GM12892 (cell line): ENCODE data around the gene RPL39.
"Not testable (repeated sequence)": the region's sequence is repeated elsewhere in the genome, so short reads cannot be mapped to it uniquely, and the experiment has no call there.

Experiments used
- DNase-seq: peaks from one replicate; pipeline ENCODE4 v3.0.0; 2011; ENCODE audit not compliant: insufficient read length
- FAIRE-seq: peaks from 2 replicates; lab custom pipeline; 2011; peaks lifted over from hg19 to GRCh38; lab: Jason Lieb, UNC
- POLR2A ChIP-seq: IDR thresholded peaks from 2 replicates; pipeline ENCODE4 v1.6.1; 2011; ENCODE audit warnings: low read depth, low read length, control low read depth
- POLR2AphosphoS5 ChIP-seq: IDR thresholded peaks from 2 replicates; pipeline ENCODE4 v1.6.1; 2011; ENCODE audit warnings: low read depth, low read length, control low read depth
- TAF1 ChIP-seq: IDR thresholded peaks from 2 replicates; pipeline ENCODE4 v1.6.1; 2011; ENCODE audit warnings: low read depth, mild to moderate bottlenecking, control low read depth, low read length, borderline replicate concordance

RPL39 gene

GRCh38 chrX:119790977-119791436 lies 423 bp downstream of the RPL39 start:
- FAIRE-seq (no peak), DNase-seq (no peak)
- TF ChIP-seq POLR2A, result no peak
- TF ChIP-seq POLR2AphosphoS5, result no peak
- TF ChIP-seq TAF1, result no peak

GRCh38 chrX:119784747-119785446 lies 6.5 kb downstream of the RPL39 start:
- TF ChIP-seq POLR2A, result peak; percentile 54
- TF ChIP-seq POLR2AphosphoS5, result peak; percentile 84
- no peak for TF ChIP-seq TAF1
- DNase-seq, result no peak
- FAIRE-seq, result peak; percentile 82

- TF ChIP-seq POLR2A, result no peak
- TF ChIP-seq POLR2AphosphoS5, result no peak
- no peak for TF ChIP-seq TAF1
- FAIRE-seq (no peak), DNase-seq (no peak)
These were observed 8.4 kb downstream of the RPL39 start for GRCh38 chrX:119783026-119783425.

GRCh38 chrX:119778829-119779228 lies 12.6 kb downstream of the RPL39 start:
- no peak for FAIRE-seq
- no peak for DNase-seq
- TF ChIP-seq POLR2A (no peak), TAF1 (no peak)

- peak; percentile 50 for FAIRE-seq
- DNase-seq, result no peak
- no peak for TF ChIP-seq POLR2A
- TF ChIP-seq POLR2AphosphoS5, result no peak
- TF ChIP-seq TAF1, result no peak
These were observed 15.8 kb downstream of the RPL39 start for GRCh38 chrX:119775517-119776238.

GRCh38 chrX:119769388-119769787 lies 22.0 kb downstream of the RPL39 start:
- not testable (repeated sequence) for FAIRE-seq, DNase-seq

GRCh38 chrX:119768436-119768835 lies 23.0 kb downstream of the RPL39 start:
- not testable (repeated sequence) for FAIRE-seq, DNase-seq

- DNase-seq, result no peak
- TF ChIP-seq POLR2AphosphoS5, result no peak
- TF ChIP-seq TAF1, result no peak
- no peak for TF ChIP-seq POLR2A
- FAIRE-seq, result peak; percentile 30
These were observed 27.5 kb downstream of the RPL39 start for GRCh38 chrX:119763836-119764387.

GRCh38 chrX:119763181-119763580 lies 28.2 kb downstream of the RPL39 start:
- TF ChIP-seq POLR2A (no peak), TAF1 (no peak), POLR2AphosphoS5 (no peak)
- FAIRE-seq (peak; percentile 46), DNase-seq (no peak)

GRCh38 chrX:119762718-119763117 lies 28.7 kb downstream of the RPL39 start:
- DNase-seq, result no peak
- TF ChIP-seq TAF1, result no peak
- TF ChIP-seq POLR2AphosphoS5, result no peak
- TF ChIP-seq POLR2A, result no peak
- no peak for FAIRE-seq

GRCh38 chrX:119760026-119760877 lies 31.2 kb downstream of the RPL39 start:
- DNase-seq (no peak), FAIRE-seq (peak; percentile 90)
- TF ChIP-seq POLR2A, result no peak
- no peak for TF ChIP-seq TAF1
- TF ChIP-seq POLR2AphosphoS5, result no peak
